IPS-18a (cell line): Measurements from ENCODE around the gene SS18L1.
A peak's percentile ranks its signal among the peaks of the same experiment; 100 is the strongest.

Experiments
- H3K27ac ChIP-seq: one replicate; pipeline ENCODE4 v1.5.1; 2013; ENCODE audit warnings: low read length
- H3K27me3 ChIP-seq: one replicate; pipeline ENCODE4 v1.6.1; 2013; ENCODE audit warnings: mild to moderate bottlenecking, low read length; ENCODE audit not compliant: control insufficient read depth, insufficient read depth
- H3K36me3 ChIP-seq: one replicate; pipeline ENCODE4 v1.6.1; 2013; ENCODE audit warnings: low read depth, low read length; ENCODE audit not compliant: control insufficient read depth
- H3K4me1 ChIP-seq: one replicate; pipeline ENCODE4 v1.6.1; 2013; ENCODE audit warnings: low read depth, low read length; ENCODE audit not compliant: control insufficient read depth
- H3K4me3 ChIP-seq: one replicate; pipeline ENCODE4 v1.5.1; 2013; ENCODE audit warnings: low read length
- H3K9ac ChIP-seq: one replicate; pipeline ENCODE4 v1.6.1; 2013; ENCODE audit warnings: mild to moderate bottlenecking, low read length, moderate library complexity
- H3K9me3 ChIP-seq: one replicate; pipeline ENCODE4 v1.6.1; 2013; ENCODE audit warnings: low read depth, low read length; ENCODE audit not compliant: control insufficient read depth

The SS18L1 gene

DNA sequence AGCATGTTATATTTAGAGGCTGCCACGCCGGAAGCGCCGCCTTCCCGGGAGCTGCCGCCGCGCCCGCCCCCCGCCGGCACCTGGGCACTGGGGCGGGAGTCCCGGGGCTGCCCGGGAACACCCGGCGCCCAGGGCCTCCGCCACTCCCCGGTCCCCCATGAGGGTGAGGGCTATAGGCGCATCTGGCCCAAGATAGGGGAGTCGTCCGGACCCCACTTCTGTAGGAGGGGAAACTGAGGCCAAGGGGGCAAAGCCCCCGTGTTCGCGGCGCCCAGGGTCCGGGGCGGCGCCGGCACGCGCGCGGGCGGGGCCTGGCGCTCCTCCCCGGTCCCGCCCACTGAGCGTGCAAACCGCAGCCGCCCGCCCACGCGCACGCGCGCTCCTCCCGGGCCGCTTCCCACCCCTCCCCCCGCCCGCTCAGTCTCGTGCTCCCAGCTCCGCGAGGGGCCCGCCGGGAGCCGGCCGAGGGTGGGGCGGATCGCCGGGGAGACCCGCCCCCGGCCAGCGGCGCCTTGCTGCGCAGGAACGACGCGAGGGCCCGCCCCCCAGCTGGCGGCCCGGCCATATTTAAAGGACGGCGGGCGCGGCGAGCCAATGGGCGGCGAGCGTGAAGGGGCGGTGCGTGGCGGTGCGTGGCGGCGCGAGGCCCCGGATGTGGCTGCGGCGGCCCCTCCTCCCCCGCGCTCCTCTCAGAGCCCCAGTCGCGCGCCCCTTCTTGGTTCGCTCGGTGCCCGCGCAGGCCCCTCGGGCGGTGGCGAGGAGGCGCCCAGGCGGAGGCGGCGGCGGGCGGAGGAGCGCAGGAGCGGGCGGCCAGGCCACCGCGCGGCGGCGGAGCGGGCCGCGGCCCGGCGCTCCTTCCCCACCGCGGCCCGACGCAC lies 21.6 kb upstream of the SS18L1 start, which contains the start of gene LSM14B:
Gene LSM14B, plus strand, starts transcription at position 700 of the 878 bp plus-strand sequence. CDS start 192 bp downstream, outside the sequence.
- peaks cover 5% of the 10 kb centered on the region for H3K4me1 ChIP-seq
- H3K36me3 ChIP-seq = peaks cover 29% of the 10 kb centered on the region
- peak within 1 kb of the TSS; percentile 69 for H3K4me3 ChIP-seq
- H3K9ac ChIP-seq = peak within 1 kb of the TSS; percentile 68
- H3K27ac ChIP-seq = no peak within 1 kb of the TSS
- H3K27me3 ChIP-seq = no peaks in the 10 kb centered on the region
- no peaks in the 10 kb centered on the region for H3K9me3 ChIP-seq

DNA sequence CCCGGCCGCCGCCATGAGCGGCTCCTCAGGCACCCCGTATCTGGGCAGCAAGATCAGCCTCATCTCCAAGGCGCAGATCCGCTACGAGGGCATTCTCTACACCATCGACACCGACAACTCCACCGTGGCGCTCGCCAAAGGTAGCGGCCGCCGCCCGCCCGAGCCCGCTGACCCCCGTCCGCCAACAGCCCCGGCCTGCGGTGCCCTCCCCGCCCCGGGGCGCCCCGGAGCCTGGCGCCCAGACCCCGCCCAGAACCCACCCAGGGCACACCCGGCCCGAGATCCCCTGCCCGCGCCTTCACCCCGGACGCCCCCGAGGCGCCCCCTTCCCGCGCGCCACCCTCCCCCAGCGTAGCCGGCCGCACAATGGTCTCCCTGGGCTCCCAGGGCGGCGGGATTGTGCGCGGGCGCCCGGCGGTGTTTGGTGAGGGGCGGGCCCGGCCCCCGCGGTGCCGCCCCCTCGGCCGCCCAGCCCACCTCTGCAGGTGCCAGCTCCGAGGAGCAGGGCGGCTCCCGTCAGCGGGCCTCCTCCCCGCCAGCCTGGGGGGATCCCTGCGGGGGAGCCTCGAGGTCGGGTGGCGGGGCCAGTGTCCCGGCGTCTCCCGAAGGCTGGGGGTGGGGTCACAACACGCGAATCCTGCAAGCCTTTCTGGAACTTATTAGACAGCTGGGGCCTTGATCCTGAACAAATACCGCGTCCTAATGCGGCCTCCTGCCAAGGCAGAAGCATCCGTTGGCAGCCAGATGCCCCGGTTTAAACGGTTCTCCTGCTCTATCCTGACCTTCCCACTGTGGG lies 20.7 kb upstream of the SS18L1 start:
- H3K27me3 ChIP-seq = no peaks in the 10 kb centered on the region
- H3K4me3 ChIP-seq = peak overlapping the region; percentile 69
- peaks cover 38% of the 10 kb centered on the region for H3K36me3 ChIP-seq
- no peak overlapping the region for H3K27ac ChIP-seq
- peak overlapping the region; percentile 34 for H3K9ac ChIP-seq
- H3K9me3 ChIP-seq = no peaks in the 10 kb centered on the region
- peaks cover 5% of the 10 kb centered on the region for H3K4me1 ChIP-seq

DNA sequence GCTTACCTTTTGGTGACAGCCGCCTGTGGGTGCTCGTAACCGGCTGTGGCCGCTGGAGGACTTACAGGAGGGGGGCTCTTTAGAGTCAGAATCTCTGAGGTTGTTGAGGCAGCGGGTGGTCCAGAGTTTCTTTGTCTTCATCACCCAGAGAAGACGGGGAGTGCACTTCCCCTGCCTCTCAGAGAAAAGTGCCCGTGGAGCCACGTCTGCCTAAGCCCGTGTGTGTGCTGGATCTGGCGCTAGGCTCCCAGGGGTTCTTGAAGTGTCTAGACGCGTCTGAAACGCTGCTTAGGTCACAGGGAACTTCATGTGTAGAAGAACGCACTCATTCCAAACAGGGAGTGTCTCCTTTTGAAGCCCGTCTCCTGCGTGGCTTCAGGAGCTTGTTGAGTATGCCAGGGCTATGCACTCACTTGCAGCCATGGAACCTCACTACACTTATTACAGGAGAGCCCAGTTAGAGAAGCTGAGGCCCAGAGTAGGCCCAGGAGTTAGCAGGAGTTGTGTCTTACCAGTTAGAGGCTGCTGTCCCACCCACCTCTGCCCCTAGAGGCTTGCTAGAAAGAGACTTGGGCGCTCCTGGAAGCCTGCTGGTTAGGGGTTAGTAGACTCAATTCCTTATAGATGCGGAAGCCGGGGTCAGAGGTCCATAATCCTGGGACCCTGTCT lies 20.0 kb upstream of the SS18L1 start:
- no peak overlapping the region for H3K27ac ChIP-seq
- H3K4me3 ChIP-seq = peak overlapping the region; percentile 69
- peaks cover 45% of the 10 kb centered on the region for H3K36me3 ChIP-seq
- peak overlapping the region; percentile 34 for H3K9ac ChIP-seq
- no peaks in the 10 kb centered on the region for H3K9me3 ChIP-seq
- H3K27me3 ChIP-seq = no peaks in the 10 kb centered on the region
- peaks cover 5% of the 10 kb centered on the region for H3K4me1 ChIP-seq

DNA sequence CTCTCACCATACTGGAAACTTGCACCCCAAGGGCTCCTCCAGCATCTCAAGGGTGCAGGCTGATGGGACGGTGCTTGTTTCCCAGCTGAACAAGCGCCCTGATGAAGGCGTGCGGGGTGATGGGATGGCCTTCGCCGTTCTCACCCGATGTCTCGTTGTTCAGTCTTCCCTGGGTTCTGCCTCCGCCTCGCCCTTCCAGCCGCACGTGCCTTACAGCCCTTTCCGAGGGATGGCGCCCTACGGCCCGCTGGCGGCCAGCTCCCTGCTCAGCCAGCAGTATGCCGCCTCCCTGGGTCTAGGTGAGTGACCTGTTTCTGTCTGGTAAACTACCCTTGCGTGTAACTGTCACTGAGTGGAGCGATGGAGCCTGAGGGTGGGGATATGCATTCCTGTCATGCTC lies 17.4 kb upstream of the SS18L1 start:
- Histone ChIP-seq H3K4me3 (no peak overlapping the region), H3K9ac (no peak overlapping the region), H3K36me3 (peaks cover 71% of the 10 kb centered on the region), H3K4me1 (peaks cover 5% of the 10 kb centered on the region), H3K27me3 (no peaks in the 10 kb centered on the region), H3K27ac (no peak overlapping the region), H3K9me3 (no peaks in the 10 kb centered on the region)

DNA sequence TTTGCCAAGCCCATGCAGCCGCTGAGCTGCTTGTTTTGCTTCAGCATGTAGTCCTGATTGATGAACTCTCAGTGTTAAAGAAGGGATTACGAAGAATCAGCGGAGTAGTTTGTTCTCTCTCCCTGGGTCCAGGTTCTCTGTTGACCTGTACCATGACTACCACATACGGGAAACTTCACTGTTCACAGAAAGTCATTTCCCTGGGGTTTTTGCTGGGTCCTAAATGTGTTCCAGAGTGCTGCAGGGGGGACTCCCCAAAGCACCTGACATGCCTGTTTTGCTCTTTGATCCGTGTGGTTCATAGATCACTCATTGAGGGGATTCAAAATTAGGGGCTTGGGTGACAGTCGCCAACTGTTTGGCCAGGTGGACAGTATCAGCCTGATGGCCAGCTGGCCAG lies 15.8 kb upstream of the SS18L1 start:
- H3K4me1 ChIP-seq = peaks cover 5% of the 10 kb centered on the region
- H3K27ac ChIP-seq = no peak overlapping the region
- no peaks in the 10 kb centered on the region for H3K27me3 ChIP-seq
- no peak overlapping the region for H3K9ac ChIP-seq
- H3K36me3 ChIP-seq = peaks cover 87% of the 10 kb centered on the region
- no peaks in the 10 kb centered on the region for H3K9me3 ChIP-seq
- no peak overlapping the region for H3K4me3 ChIP-seq

DNA sequence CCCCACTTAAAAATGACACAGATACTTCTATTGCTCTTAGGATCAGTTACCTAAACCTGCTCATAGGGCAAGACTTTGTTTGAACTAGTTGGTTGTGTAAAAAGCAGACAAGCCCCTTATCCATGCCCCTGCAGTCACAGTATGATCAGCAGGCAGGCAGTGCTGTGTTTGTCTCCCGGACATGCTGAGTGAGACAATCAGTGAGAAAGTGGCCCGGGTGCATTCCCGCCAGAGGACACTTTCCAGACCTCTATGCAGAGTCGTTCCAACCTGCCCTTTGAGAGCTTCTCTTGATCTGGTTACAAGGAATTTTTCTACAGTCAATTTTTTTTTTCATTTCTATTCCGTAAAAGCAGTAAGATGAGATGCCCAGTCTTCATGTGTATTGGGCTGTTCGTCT lies 15.1 kb upstream of the SS18L1 start:
- peaks cover 93% of the 10 kb centered on the region for H3K36me3 ChIP-seq
- no peaks in the 10 kb centered on the region for H3K9me3 ChIP-seq
- H3K9ac ChIP-seq = no peak overlapping the region
- no peak overlapping the region for H3K27ac ChIP-seq
- no peaks in the 10 kb centered on the region for H3K27me3 ChIP-seq
- H3K4me3 ChIP-seq = no peak overlapping the region
- H3K4me1 ChIP-seq = peaks cover 4% of the 10 kb centered on the region

DNA sequence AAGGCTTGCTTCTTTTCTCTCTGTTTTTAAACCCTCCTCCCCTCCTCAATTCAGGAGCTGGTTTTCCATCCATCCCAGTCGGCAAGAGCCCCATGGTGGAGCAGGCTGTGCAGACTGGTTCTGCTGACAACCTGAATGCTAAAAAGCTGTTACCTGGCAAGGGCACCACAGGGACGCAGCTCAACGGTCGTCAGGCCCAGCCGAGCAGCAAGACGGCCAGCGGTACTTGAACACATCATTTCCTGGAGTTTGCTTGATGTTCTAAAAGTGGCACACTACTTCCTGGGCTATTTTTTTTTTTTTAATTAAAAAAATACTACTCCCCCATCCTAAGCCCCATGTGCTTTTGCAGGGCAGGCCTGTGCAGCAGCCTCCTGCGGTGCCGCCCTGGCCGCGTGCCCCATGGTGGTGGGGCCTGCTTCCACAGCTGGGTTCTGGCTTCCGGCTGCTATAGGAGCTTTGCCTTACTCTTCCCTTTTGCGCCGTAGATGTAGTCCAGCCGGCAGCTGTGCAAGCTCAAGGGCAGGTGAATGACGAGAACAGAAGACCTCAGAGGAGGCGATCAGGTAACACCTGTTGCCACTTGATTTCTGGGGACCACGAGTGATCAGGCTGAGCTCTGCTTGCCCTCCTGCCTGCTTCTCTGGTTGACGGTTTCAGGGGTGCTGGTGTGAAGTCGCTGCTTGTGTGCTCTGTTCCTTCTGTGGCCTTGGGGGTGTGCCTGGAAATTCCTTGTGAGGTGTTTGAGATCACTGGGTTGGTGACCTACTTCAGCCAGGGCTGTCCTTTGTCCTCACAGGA lies 13.6 kb upstream of the SS18L1 start:
- H3K27me3 ChIP-seq = no peaks in the 10 kb centered on the region
- no peaks in the 10 kb centered on the region for H3K9me3 ChIP-seq
- no peaks in the 10 kb centered on the region for H3K4me1 ChIP-seq
- no peak overlapping the region for H3K9ac ChIP-seq
- no peak overlapping the region for H3K4me3 ChIP-seq
- H3K27ac ChIP-seq = no peak overlapping the region
- H3K36me3 ChIP-seq = peaks cover 94% of the 10 kb centered on the region

DNA sequence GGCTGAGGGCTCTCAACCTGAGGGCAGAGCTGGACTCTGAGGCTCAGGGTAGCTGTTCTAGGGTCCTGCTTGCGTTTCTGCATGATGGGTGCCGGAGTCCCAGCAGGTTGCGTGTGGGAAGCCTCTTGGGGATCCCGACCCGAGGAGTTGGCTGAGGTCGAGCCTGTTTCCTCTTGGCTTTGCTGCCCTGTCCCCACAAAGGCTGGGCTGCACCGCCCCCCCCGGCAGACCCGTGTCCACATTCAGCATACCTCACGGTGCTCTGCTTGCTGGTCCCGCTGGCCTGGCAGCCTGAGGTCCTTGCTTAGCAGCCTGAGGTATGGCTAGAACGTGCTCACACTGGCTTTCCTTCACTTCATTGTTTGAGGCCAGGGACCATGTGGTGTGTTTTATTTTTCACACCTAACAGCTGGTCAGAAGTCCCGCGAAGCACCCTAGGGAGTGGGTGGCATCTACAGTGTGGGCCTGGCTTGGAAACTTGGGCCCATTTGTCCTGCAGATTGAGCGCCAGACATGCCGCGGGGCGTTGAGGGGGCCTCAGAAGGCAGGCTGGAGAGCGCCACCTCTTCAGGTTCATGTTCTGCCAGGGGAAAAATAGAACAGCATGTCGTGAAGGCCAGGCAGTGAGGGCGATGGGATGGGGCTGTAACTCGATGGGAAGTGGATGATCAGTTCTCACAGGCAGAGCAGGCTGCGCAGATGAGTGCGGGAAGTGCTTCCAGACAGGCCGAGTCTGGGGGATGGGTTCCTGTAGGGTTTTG lies 11.8 kb upstream of the SS18L1 start:
- peaks cover 94% of the 10 kb centered on the region for H3K36me3 ChIP-seq
- H3K9ac ChIP-seq = no peak overlapping the region
- no peak overlapping the region for H3K27ac ChIP-seq
- H3K4me3 ChIP-seq = no peak overlapping the region
- no peaks in the 10 kb centered on the region for H3K27me3 ChIP-seq
- no peaks in the 10 kb centered on the region for H3K9me3 ChIP-seq
- H3K4me1 ChIP-seq = no peaks in the 10 kb centered on the region

DNA sequence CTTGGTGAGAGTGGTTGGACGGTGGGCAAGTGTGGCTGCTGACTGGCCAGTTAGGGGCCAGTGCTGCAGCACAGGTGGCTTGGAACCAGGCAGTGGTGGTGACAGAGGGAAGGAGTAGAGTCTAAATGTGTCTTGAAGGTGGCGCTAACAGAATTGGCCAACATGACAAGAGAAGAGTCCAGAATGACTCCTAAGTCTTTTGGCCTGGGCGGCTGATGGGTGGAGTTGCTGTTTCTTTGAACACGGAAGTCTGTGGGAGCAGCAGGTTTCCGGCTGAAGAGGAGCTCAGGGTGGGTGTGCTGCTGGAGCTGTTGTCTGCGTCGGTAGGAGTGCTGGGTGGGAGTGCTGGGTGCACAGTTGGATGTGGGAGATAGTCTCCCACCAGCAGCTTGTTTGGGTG lies 11.1 kb upstream of the SS18L1 start:
- Histone ChIP-seq H3K4me1 (no peaks in the 10 kb centered on the region), H3K36me3 (peaks cover 93% of the 10 kb centered on the region), H3K9ac (no peak overlapping the region), H3K27ac (no peak overlapping the region), H3K27me3 (no peaks in the 10 kb centered on the region), H3K9me3 (no peaks in the 10 kb centered on the region), H3K4me3 (no peak overlapping the region)

DNA sequence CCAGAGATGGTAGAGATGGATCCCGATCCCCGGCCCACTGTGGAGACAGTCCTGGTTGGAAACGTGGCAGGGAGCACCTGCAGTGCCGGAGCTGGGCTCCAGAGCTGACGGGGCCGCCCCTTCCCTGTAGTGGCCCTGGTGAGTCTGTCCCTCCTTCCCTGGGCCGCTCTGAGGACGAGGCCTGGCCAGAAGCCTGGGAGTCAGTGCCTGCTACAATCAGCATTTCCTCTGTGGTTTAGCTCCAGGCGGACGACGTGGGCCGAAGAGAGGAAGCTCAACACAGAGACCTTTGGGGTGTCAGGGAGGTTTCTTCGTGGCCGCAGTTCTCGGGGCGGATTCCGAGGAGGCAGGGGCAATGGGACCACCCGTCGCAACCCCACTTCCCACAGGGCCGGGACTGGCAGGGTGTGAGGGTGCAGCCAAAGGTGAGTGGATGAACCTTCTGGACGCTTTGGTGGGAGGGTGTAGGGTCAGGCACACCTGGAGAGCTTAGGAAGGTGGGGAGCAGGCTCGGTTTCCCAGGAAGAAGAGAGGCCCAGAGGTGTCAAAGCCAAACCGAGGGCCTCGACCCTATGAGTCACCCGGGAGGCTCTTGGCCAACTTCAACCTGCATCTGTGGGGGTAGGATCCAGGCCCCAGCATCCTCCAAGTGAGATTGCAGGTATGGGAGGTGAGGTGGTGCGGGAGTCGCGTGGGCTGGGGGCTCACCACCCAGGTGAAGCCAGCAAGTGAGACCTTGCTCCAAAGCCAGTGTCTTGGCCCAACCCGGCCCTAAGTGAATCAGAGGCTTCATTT lies 10.3 kb upstream of the SS18L1 start:
- peaks cover 93% of the 10 kb centered on the region for H3K36me3 ChIP-seq
- no peak overlapping the region for H3K27ac ChIP-seq
- H3K4me1 ChIP-seq = no peaks in the 10 kb centered on the region
- no peak overlapping the region for H3K9ac ChIP-seq
- H3K4me3 ChIP-seq = no peak overlapping the region
- no peaks in the 10 kb centered on the region for H3K9me3 ChIP-seq
- H3K27me3 ChIP-seq = no peaks in the 10 kb centered on the region
